GM21367 (cell line): ENCODE data around the gene ZMYND11.
"Not testable (repeated sequence)": the region's sequence is repeated elsewhere in the genome, so short reads cannot be mapped to it uniquely, and the experiment has no call there.

Experiments
- ATAC-seq: cut with Tn5 transposase; IDR thresholded peaks from one replicate; pipeline ENCODE4 v1.9.1; 2021; ENCODE audit not compliant: unreplicated experiment

Gene ZMYND11

DNA sequence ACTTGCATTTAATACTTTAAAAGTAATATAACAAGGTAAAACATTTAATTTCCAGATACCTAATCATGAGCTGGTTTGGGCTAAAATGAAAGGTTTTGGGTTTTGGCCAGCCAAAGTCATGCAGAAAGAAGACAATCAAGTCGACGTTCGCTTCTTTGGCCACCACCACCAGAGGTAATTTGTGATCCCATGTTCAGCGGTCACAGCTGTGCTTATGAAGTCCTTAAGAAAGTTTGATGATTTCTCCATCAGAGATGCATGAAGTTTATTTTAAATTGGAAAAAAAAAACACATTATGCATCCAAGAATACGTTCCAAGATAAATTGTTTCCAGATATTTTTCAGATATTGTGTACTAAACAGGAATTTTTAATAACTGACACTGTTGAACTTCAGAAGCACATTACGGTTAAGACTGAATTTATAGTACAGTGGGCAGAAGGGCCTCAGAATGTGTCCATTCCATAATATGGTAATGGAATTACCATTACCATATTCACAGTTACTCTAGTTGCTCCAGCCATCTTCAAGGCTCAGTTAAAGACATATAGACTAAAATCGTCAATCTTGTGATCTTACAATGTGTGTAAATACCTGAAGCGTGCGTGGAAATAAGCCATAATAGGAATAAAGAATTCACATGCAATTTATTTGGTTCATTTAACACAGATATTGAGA, 106.8 kb downstream of the ZMYND11 start:
- ATAC-seq, result no peak

- no peak for ATAC-seq
Measured at GRCh38 chr10:244227-244626, 109.0 kb downstream of the ZMYND11 start.

DNA sequence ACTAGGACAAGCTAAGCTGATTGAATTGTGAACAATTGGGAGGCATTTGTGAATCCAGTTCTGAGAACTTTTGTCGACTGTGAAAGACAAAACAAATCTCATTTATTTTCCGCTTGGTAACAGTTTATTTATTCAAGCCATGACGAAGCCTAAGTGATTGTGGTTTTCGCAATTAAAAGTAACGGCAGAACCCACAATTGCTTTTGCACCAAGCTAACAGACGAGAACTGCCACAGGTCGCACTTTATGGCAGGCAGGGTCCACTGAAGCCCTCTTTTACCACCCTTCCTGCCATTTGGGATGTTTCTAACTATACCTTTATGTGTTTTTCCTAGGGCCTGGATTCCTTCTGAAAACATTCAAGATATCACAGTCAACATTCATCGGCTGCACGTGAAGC, 111.2 kb downstream of the ZMYND11 start:
- ATAC-seq, result no peak

- no peak for ATAC-seq
Measured at GRCh38 chr10:247480-247879, 112.2 kb downstream of the ZMYND11 start.

DNA sequence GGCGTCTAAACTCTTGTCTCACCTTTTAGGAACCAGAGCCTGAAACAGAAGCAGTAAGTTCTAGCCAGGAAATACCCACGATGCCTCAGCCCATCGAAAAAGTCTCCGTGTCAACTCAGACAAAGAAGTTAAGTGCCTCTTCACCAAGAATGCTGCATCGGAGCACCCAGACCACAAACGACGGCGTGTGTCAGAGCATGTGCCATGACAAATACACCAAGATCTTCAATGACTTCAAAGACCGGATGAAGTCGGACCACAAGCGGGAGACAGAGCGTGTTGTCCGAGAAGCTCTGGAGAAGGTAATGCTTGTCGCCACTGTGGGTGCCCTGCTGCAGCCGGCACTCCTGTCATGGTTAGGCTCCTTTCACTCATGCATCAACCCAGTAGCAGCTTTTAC, 113.1 kb downstream of the ZMYND11 start:
- ATAC-seq, result no peak

GRCh38 chr10:251982-252582, 116.8 kb downstream of the ZMYND11 start:
- no peak for ATAC-seq

GRCh38 chr10:260819-261429, 125.7 kb downstream of the ZMYND11 start:
- no peak for ATAC-seq

DNA sequence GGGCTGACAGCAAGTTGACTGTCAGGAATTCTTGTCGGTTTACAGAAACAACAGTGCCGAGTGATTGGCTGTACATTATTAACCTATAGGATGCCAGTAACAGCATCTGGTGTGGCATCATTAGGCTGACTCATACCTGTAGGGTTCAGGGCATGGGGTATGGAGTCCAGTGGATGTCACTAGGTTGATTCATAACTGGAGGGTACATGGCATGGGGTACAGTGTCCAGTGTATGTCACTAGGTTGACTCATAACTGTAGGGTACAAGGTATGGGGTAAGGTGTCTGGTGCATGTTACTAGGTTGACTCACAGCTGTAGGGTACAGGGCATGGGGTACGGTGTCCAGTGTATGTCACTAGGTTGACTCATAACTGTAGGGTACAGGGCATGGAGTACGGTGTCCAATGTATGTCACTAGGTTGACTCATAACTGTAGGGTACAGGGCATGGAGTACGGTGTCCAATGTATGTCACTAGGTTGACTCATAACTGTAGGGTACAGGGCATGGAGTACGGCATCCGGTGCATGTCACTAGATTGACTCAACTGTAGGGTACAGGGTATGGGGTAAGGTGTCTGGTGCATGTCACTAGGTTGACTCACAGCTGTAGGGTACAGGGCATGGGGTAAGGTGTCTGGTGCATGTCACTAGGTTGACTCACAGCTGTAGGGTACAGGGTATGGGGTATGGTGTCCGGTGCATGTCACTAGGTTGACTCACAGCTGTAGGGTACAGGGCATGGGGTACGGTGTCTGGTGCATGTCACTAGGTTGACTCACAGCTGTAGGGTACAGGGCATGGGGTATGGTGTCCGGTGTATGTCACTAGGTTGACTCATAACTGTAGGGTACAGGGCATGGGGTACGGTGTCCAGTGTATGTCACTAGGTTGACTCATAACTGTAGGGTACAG, 129.2 kb downstream of the ZMYND11 start:
- ATAC-seq, result not testable (repeated sequence)

- ATAC-seq, result not testable (repeated sequence)
Measured at GRCh38 chr10:265074-265440, 129.8 kb downstream of the ZMYND11 start.

DNA sequence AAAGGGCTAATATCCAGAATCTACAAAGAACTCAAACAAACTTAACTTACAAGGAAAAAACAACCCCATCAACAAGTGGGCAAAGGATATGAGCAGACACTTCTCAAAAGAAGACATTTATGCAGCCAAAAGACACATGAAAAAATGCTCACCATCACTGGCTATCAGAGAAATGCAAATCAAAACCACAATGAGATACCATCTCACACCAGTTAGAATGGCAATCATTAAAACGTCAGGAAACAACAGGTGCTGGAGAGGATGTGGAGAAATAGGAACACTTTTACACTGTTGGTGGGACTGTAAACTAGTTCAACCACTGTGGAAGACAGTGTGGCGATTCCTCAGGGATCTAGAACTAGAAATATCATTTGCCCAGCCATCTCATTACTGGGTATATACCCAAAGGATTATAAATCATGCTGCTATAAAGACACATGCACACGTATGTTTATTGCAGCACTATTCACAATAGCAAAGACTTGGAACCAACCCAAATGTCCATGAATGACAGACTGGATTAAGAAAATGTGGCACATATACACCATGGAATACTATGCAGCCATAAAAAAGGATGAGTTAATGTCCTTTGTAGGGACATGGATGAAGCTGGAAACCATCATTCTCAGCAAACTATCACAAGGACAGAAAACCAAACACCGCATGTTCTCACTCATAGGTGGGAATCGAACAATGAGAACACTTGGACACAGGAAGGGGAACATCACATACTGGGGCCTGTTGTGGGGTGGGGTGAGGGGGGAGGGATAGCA, 130.7 kb downstream of the ZMYND11 start:
- not testable (repeated sequence) for ATAC-seq

DNA sequence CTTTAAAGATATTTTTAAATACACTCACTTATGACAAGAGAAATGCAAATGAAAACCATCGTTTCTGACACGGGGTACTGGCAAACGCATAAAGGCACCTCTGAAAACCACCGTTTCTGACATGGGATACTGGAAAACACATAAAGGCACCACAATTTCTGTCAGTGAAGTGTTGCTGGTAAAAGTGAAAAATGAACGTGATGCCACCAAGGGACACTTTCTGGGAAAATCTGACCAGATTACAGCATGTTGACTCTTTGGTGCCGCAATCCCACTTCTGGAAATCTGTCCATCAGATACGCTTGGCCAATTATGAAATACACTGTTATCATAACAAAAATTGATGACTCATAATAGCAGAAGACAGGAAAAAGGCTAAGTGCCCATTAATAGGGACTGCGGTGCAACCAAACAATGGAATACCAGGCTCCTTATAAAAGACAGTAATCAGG, 131.7 kb downstream of the ZMYND11 start:
- ATAC-seq, result no peak

DNA sequence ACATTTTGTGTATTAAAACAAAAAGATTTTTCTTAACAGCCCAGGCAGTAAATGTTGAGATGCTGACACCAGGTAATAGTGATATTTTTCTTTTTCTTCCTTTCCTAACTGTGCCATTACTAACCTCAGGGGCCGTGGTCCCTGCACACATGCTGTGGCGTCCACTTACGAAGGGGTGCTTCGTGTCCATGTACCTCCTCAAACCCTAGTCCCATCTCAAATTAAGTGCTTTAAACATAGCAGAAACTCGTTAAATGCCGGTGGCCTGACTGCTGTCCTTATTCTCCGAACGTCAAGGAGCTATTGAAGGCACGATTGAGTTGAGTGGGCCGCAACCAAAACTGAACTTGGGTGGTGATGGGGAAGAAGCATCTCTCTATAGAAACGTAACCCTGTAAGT, 132.4 kb downstream of the ZMYND11 start:
- no peak for ATAC-seq

- ATAC-seq, result no peak
Measured at GRCh38 chr10:269440-270074, 134.3 kb downstream of the ZMYND11 start.

DNA sequence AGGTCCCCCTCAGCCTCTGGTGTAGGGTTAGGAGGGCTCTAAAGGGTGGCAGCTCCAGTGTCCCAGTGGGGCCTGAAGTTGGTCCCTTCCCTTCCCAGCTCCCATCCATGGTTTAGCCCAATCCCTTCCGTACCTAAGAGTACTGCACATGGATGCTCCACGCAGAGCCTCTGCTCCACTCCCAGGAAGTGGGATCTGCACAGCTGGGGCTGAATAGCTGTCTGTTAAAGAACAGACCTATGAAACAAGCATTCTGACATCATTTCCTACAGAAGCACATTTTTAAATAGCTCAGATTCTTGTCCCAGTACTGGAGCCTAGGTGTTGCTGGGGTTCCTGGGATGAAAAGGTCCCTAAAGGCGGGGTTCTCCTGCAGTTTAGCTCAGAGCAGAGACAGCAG, 135.9 kb downstream of the ZMYND11 start:
- ATAC-seq, result no peak

DNA sequence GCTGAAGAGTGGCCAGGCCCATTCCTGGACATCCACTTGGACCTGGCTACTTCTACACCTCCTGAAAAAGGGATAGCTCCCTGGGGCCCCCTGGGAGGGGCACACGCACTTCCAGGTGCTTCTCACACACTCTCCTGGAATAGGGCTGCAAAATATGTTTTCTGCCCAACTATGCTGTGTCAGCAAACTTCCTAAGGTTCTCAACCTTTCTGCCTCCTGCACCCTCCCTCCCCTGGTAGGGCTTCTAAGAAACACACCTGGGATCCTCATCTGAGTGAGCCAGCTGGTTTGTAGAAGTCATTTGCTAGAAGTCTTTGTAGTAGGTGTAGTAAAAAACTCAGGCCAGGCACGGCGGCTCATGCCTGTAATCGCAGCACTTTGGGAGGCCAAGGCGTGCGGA, 136.5 kb downstream of the ZMYND11 start:
- ATAC-seq, result no peak

DNA sequence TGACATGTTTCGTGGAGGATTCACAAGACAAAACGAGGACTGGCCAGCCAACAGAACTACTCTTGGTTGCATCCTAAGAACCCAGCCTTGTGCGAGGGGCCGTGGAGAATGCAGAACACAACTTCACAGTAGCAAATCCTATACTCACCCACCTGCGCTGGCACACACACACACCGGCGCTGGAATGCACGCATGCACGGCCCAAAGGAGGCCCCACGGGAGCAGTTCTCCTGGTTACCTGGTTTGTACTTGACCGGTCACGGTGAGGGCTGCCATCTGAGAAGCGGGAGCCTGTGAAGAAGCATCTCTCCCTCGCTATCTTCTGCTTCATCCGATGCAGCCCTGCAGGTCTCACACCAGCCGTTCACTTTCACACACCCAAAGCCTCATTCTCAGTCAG, 137.8 kb downstream of the ZMYND11 start:
- no peak for ATAC-seq

GRCh38 chr10:274866-275265, 139.6 kb downstream of the ZMYND11 start:
- ATAC-seq, result no peak

DNA sequence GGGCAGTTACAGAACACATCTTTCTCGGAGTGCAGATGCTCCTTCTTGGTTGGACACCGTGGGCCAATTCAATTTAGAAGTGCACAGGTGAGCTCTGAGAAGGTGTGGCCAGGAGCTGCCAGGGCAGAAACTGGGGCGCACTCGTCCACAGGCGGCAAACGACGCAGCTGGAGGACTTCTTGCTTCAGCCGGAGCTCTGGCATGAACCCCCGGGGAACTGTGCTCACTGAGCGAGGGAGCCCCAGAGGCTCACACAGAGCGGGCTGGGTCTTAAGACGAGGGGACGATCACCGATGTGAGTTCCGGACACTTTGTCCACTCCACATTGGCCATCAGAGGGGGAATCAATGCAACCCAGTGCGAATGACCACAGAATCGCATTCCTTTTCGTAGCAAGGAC, 140.4 kb downstream of the ZMYND11 start:
- no peak for ATAC-seq

DNA sequence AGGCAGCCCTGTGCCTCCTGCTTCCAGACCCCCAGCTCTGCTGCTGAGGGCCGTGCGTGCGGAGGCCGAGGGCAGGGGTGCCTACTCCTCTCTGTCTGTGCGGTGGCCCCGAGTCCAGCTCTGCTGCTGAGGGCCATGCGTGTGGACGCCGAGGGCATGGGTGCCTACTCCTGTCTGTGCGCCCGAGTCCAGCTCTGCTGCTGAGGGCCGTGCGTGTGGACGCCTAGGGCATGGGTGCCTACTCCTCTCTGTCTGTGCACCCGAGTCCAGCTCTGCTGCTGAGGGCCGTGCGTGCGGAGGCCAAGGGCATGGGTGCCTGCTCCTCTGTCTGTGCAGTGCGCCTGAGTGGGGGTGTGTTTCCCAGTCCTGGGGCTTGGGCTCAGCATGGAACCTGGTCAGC, 142.7 kb downstream of the ZMYND11 start:
- ATAC-seq, result no peak

- no peak for ATAC-seq
Measured at GRCh38 chr10:278707-279106, 143.5 kb downstream of the ZMYND11 start.
